Measurements from ENCODE around the gene GOLGA3.
"Not testable (repeated sequence)": the region's sequence is repeated elsewhere in the genome, so short reads cannot be mapped to it uniquely, and the experiment has no call there.

Gene GOLGA3

GRCh38 chr12:132784580-132784979, 44.1 kb downstream of the GOLGA3 start:
- Histone ChIP-seq H3K9me3 (ENCODE audit: control insufficient read depth, insufficient read depth, low read length) (no peaks in the 10 kb centered on the region), H3K27me3 (ENCODE audit: control insufficient read depth, insufficient read depth, low read length) (no peaks in the 10 kb centered on the region), H3K36me3 (ENCODE audit: control insufficient read depth, insufficient read depth, low read length) (peaks cover 74% of the 10 kb centered on the region), H3K4me3 (ENCODE audit: low read depth, low read length) (no peak overlapping the region), H3K9ac (ENCODE audit: low read depth, low read length) (no peak overlapping the region), H3K4me1 (ENCODE audit: control insufficient read depth, insufficient read depth, low read length) (no peaks in the 10 kb centered on the region)

GRCh38 chr12:132783917-132784531, 44.6 kb downstream of the GOLGA3 start:
- Histone ChIP-seq H3K9me3 (ENCODE audit: control insufficient read depth, insufficient read depth, low read length) (no peaks in the 10 kb centered on the region), H3K4me3 (ENCODE audit: low read depth, low read length) (no peak overlapping the region), H3K9ac (ENCODE audit: low read depth, low read length) (no peak overlapping the region), H3K4me1 (ENCODE audit: control insufficient read depth, insufficient read depth, low read length) (no peaks in the 10 kb centered on the region), H3K36me3 (ENCODE audit: control insufficient read depth, insufficient read depth, low read length) (peaks cover 73% of the 10 kb centered on the region), H3K27me3 (ENCODE audit: control insufficient read depth, insufficient read depth, low read length) (no peaks in the 10 kb centered on the region)

- H3K27me3 ChIP-seq (ENCODE audit: control insufficient read depth, insufficient read depth, low read length): no peaks in the 10 kb centered on the region
- H3K9ac ChIP-seq (ENCODE audit: low read depth, low read length): no peak overlapping the region
- H3K36me3 ChIP-seq (ENCODE audit: control insufficient read depth, insufficient read depth, low read length): peaks cover 80% of the 10 kb centered on the region
- H3K9me3 ChIP-seq (ENCODE audit: control insufficient read depth, insufficient read depth, low read length): no peaks in the 10 kb centered on the region
- no peaks in the 10 kb centered on the region for H3K4me1 ChIP-seq (ENCODE audit: control insufficient read depth, insufficient read depth, low read length)
- H3K4me3 ChIP-seq (ENCODE audit: low read depth, low read length): no peak overlapping the region
Measured at GRCh38 chr12:132781938-132782337, 46.7 kb downstream of the GOLGA3 start.

- Histone ChIP-seq H3K4me1 (ENCODE audit: control insufficient read depth, insufficient read depth, low read length) (no peaks in the 10 kb centered on the region), H3K9me3 (ENCODE audit: control insufficient read depth, insufficient read depth, low read length) (no peaks in the 10 kb centered on the region), H3K4me3 (ENCODE audit: low read depth, low read length) (no peak overlapping the region), H3K9ac (ENCODE audit: low read depth, low read length) (no peak overlapping the region), H3K27me3 (ENCODE audit: control insufficient read depth, insufficient read depth, low read length) (no peaks in the 10 kb centered on the region), H3K36me3 (ENCODE audit: control insufficient read depth, insufficient read depth, low read length) (peaks cover 81% of the 10 kb centered on the region)
Measured at GRCh38 chr12:132779781-132780353, 48.8 kb downstream of the GOLGA3 start.

GRCh38 chr12:132777614-132778013, 51.1 kb downstream of the GOLGA3 start:
- no peaks in the 10 kb centered on the region for H3K4me1 ChIP-seq (ENCODE audit: control insufficient read depth, insufficient read depth, low read length)
- H3K4me3 ChIP-seq (ENCODE audit: low read depth, low read length): no peak overlapping the region
- no peaks in the 10 kb centered on the region for H3K9me3 ChIP-seq (ENCODE audit: control insufficient read depth, insufficient read depth, low read length)
- no peak overlapping the region for H3K9ac ChIP-seq (ENCODE audit: low read depth, low read length)
- no peaks in the 10 kb centered on the region for H3K27me3 ChIP-seq (ENCODE audit: control insufficient read depth, insufficient read depth, low read length)
- H3K36me3 ChIP-seq (ENCODE audit: control insufficient read depth, insufficient read depth, low read length): peaks cover 82% of the 10 kb centered on the region

- H3K4me1 ChIP-seq (ENCODE audit: control insufficient read depth, insufficient read depth, low read length): no peaks in the 10 kb centered on the region
- H3K9ac ChIP-seq (ENCODE audit: low read depth, low read length): no peak overlapping the region
- H3K36me3 ChIP-seq (ENCODE audit: control insufficient read depth, insufficient read depth, low read length): peaks cover 78% of the 10 kb centered on the region
- H3K27me3 ChIP-seq (ENCODE audit: control insufficient read depth, insufficient read depth, low read length): no peaks in the 10 kb centered on the region
- H3K4me3 ChIP-seq (ENCODE audit: low read depth, low read length): no peak overlapping the region
- no peaks in the 10 kb centered on the region for H3K9me3 ChIP-seq (ENCODE audit: control insufficient read depth, insufficient read depth, low read length)
Measured at GRCh38 chr12:132776816-132777568, 51.7 kb downstream of the GOLGA3 start.

- not testable (repeated sequence) for H3K9me3 ChIP-seq (ENCODE audit: control insufficient read depth, insufficient read depth, low read length); H3K4me1 ChIP-seq (ENCODE audit: control insufficient read depth, insufficient read depth, low read length); H3K9ac ChIP-seq (ENCODE audit: low read depth, low read length); H3K27me3 ChIP-seq (ENCODE audit: control insufficient read depth, insufficient read depth, low read length); H3K4me3 ChIP-seq (ENCODE audit: low read depth, low read length)
- peaks cover 78% of the 10 kb centered on the region for H3K36me3 ChIP-seq (ENCODE audit: control insufficient read depth, insufficient read depth, low read length)
Measured at GRCh38 chr12:132776230-132776625, 52.4 kb downstream of the GOLGA3 start.

- H3K9ac ChIP-seq (ENCODE audit: low read depth, low read length): no peak overlapping the region
- H3K27me3 ChIP-seq (ENCODE audit: control insufficient read depth, insufficient read depth, low read length): no peaks in the 10 kb centered on the region
- H3K4me3 ChIP-seq (ENCODE audit: low read depth, low read length): no peak overlapping the region
- no peaks in the 10 kb centered on the region for H3K4me1 ChIP-seq (ENCODE audit: control insufficient read depth, insufficient read depth, low read length)
- H3K36me3 ChIP-seq (ENCODE audit: control insufficient read depth, insufficient read depth, low read length): peaks cover 76% of the 10 kb centered on the region
- H3K9me3 ChIP-seq (ENCODE audit: control insufficient read depth, insufficient read depth, low read length): no peaks in the 10 kb centered on the region
Measured at GRCh38 chr12:132775502-132776229, 53.0 kb downstream of the GOLGA3 start.

GRCh38 chr12:132774646-132775275, 53.9 kb downstream of the GOLGA3 start:
- H3K9ac ChIP-seq (ENCODE audit: low read depth, low read length): no peak overlapping the region
- H3K4me1 ChIP-seq (ENCODE audit: control insufficient read depth, insufficient read depth, low read length): no peaks in the 10 kb centered on the region
- peaks cover 70% of the 10 kb centered on the region for H3K36me3 ChIP-seq (ENCODE audit: control insufficient read depth, insufficient read depth, low read length)
- no peaks in the 10 kb centered on the region for H3K9me3 ChIP-seq (ENCODE audit: control insufficient read depth, insufficient read depth, low read length)
- no peaks in the 10 kb centered on the region for H3K27me3 ChIP-seq (ENCODE audit: control insufficient read depth, insufficient read depth, low read length)
- H3K4me3 ChIP-seq (ENCODE audit: low read depth, low read length): no peak overlapping the region

GRCh38 chr12:132774159-132774558, 54.5 kb downstream of the GOLGA3 start:
- H3K27me3 ChIP-seq (ENCODE audit: control insufficient read depth, insufficient read depth, low read length): no peaks in the 10 kb centered on the region
- H3K36me3 ChIP-seq (ENCODE audit: control insufficient read depth, insufficient read depth, low read length): peaks cover 68% of the 10 kb centered on the region
- H3K9ac ChIP-seq (ENCODE audit: low read depth, low read length): no peak overlapping the region
- H3K4me1 ChIP-seq (ENCODE audit: control insufficient read depth, insufficient read depth, low read length): no peaks in the 10 kb centered on the region
- H3K9me3 ChIP-seq (ENCODE audit: control insufficient read depth, insufficient read depth, low read length): no peaks in the 10 kb centered on the region
- no peak overlapping the region for H3K4me3 ChIP-seq (ENCODE audit: low read depth, low read length)

GRCh38 chr12:132773077-132773955, 55.4 kb downstream of the GOLGA3 start:
- no peaks in the 10 kb centered on the region for H3K9me3 ChIP-seq (ENCODE audit: control insufficient read depth, insufficient read depth, low read length)
- H3K4me1 ChIP-seq (ENCODE audit: control insufficient read depth, insufficient read depth, low read length): no peaks in the 10 kb centered on the region
- H3K36me3 ChIP-seq (ENCODE audit: control insufficient read depth, insufficient read depth, low read length): peaks cover 64% of the 10 kb centered on the region
- no peak overlapping the region for H3K4me3 ChIP-seq (ENCODE audit: low read depth, low read length)
- no peak overlapping the region for H3K9ac ChIP-seq (ENCODE audit: low read depth, low read length)
- H3K27me3 ChIP-seq (ENCODE audit: control insufficient read depth, insufficient read depth, low read length): no peaks in the 10 kb centered on the region

Measured in iPS-15b (cell line).